ENCODE results near the gene ROBO1. TPM values are rescaled to one million over a fixed set of nuclear protein-coding genes. Genes with fewer than 3 reads are reported as not detected.

ROBO1 gene
- total RNA-seq, 2 experiments from 2014 or later: 0.36 to 0.69 TPM

DNA sequence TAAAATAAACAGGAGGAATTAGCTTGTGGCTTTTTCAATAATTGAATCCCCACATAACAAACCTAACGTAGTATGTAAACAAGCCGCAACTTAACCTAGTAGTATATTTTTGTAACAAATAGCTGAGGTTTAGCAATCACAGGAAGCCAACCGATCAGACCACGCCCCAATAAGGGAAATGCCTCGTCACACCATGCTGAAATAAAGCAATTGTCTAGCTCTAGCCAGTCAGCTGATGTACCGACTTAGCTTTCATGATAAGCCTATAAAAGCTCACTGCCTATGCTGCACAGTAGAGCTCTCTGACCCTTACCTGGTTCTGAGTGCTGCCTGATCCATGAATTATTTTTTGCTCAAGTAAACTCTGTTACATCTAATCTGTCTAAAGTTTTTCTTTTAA is 208.9 kb downstream of the ROBO1 start:
- no peaks in the 10 kb centered on the region for H3K27me3 Mint-ChIP-seq

DNA sequence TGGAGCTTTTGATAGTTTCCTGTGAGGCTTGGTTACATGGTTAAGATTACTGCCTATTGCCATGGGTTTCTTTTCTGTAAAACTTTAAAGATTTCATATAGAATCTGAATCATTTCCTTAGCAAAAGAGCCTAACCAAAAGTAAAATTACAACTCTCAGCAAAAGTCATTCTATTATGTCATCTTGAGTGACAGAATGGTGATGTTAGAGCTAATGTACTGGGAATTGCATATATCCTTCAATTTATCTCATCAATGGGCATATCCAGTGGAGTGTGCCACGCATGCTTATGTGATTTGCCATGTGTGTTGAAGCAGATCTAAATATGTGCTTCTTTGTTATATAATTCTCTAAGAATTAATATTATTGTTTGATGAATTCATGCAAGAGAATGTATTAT is 212.1 kb downstream of the ROBO1 start:
- Histone ChIP-seq H3K27me3 (ENCODE audit: control insufficient read depth in 1 of 2, insufficient read depth in 2 of 2, low read length in 2 of 2) (no peaks in the 10 kb centered on the region), H3K36me3 (ENCODE audit: insufficient read depth, low read length) (no peaks in the 10 kb centered on the region), H3K9me3 (ENCODE audit: control insufficient read depth in 1 of 2, insufficient read depth in 1 of 2, low read length in 2 of 2) (no peaks in the 10 kb centered on the region), H3K4me1 (ENCODE audit: insufficient read depth, low read length) (no peaks in the 10 kb centered on the region), H3K4me3 (ENCODE audit: low read length) (no peak overlapping the region), H3K27ac (ENCODE audit: low read depth in 1 of 2, low read length in 2 of 2) (no peak overlapping the region)
- ChIA-PET POLR2A (no interaction called here), CTCF (no interaction called here)
- no peaks in the 10 kb centered on the region for H3K4me1 Mint-ChIP-seq (ENCODE audit: low read depth)
- H3K36me3 Mint-ChIP-seq (ENCODE audit: low read depth): no peaks in the 10 kb centered on the region
- intact Hi-C loops (cut with DNase I, micrococcal nuclease): no loop called here
- no peak for ATAC-seq (ENCODE audit: poor library complexity)
- H3K9me3 Mint-ChIP-seq: no peaks in the 10 kb centered on the region
- H3K27me3 Mint-ChIP-seq: no peaks in the 10 kb centered on the region
- no peak for DNase-seq
- TF ChIP-seq, protein P1, sequence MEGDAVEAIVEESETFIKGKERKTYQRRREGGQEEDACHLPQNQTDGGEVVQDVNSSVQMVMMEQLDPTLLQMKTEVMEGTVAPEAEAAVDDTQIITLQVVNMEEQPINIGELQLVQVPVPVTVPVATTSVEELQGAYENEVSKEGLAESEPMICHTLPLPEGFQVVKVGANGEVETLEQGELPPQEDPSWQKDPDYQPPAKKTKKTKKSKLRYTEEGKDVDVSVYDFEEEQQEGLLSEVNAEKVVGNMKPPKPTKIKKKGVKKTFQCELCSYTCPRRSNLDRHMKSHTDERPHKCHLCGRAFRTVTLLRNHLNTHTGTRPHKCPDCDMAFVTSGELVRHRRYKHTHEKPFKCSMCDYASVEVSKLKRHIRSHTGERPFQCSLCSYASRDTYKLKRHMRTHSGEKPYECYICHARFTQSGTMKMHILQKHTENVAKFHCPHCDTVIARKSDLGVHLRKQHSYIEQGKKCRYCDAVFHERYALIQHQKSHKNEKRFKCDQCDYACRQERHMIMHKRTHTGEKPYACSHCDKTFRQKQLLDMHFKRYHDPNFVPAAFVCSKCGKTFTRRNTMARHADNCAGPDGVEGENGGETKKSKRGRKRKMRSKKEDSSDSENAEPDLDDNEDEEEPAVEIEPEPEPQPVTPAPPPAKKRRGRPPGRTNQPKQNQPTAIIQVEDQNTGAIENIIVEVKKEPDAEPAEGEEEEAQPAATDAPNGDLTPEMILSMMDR (IDR thresholded peaks at IDR 0.05): no peak
- no peak overlapping the region for H3K4me3 Mint-ChIP-seq
- H3K27ac Mint-ChIP-seq: no peak overlapping the region

More for the DNA sequence above, 208.9 kb downstream of the ROBO1 start:
- no peaks in the 10 kb centered on the region for H3K9me3 Mint-ChIP-seq
- Histone ChIP-seq H3K27ac (ENCODE audit: low read depth in 1 of 2, low read length in 2 of 2) (no peak overlapping the region), H3K36me3 (ENCODE audit: insufficient read depth, low read length) (no peaks in the 10 kb centered on the region), H3K27me3 (ENCODE audit: control insufficient read depth in 1 of 2, insufficient read depth in 2 of 2, low read length in 2 of 2) (no peaks in the 10 kb centered on the region), H3K9me3 (ENCODE audit: control insufficient read depth in 1 of 2, insufficient read depth in 1 of 2, low read length in 2 of 2) (peaks cover 0 to 5% of the 10 kb centered on the region in 2 experiments), H3K4me3 (ENCODE audit: low read length) (no peak overlapping the region), H3K4me1 (ENCODE audit: insufficient read depth, low read length) (no peaks in the 10 kb centered on the region)
- no peak overlapping the region for H3K27ac Mint-ChIP-seq
- no peak overlapping the region for H3K4me3 Mint-ChIP-seq
- no peaks in the 10 kb centered on the region for H3K4me1 Mint-ChIP-seq (ENCODE audit: low read depth)
- TF ChIP-seq, protein P1 (IDR thresholded peaks at IDR 0.05): no peak
- intact Hi-C loops (cut with DNase I, micrococcal nuclease): no loop called here
- ATAC-seq (ENCODE audit: poor library complexity) (no peak), DNase-seq (no peak)
- CTCF ChIA-PET: no interaction called here
- POLR2A ChIA-PET: no interaction called here
- H3K36me3 Mint-ChIP-seq (ENCODE audit: low read depth): no peaks in the 10 kb centered on the region

DNA sequence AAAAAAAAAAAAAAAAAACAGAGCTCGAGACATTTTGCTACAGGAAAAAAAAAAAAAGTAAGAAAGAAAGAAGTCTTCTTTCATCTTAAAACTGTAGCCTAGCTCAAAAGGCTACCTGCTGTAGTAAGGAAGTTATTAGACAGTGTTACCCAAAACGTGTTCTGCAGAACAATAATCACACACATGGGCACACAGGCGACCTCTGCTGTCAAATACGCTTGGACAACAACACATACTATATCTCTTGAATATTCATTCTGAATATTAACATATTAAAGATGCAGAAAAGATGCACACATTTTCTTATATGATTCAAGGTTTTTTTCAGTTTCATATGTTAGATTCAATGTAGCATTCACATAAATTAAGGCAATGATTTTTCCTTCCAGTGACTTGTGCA is 215.8 kb downstream of the ROBO1 start:
- Mint-ChIP-seq H3K27me3 (no peaks in the 10 kb centered on the region), H3K4me1 (ENCODE audit: low read depth) (no peaks in the 10 kb centered on the region), H3K36me3 (ENCODE audit: low read depth) (no peaks in the 10 kb centered on the region), H3K9me3 (peaks cover 2% of the 10 kb centered on the region), H3K4me3 (no peak overlapping the region), H3K27ac (no peak overlapping the region)
- intact Hi-C loops (cut with DNase I, micrococcal nuclease): no loop called here
- TF ChIP-seq, protein P1 (IDR thresholded peaks at IDR 0.05): no peak
- Histone ChIP-seq H3K27me3 (ENCODE audit: control insufficient read depth in 1 of 2, insufficient read depth in 2 of 2, low read length in 2 of 2) (no peaks in the 10 kb centered on the region), H3K4me1 (ENCODE audit: insufficient read depth, low read length) (no peaks in the 10 kb centered on the region), H3K36me3 (ENCODE audit: insufficient read depth, low read length) (no peaks in the 10 kb centered on the region), H3K27ac (ENCODE audit: low read depth in 1 of 2, low read length in 2 of 2) (no peak overlapping the region), H3K9me3 (ENCODE audit: control insufficient read depth in 1 of 2, insufficient read depth in 1 of 2, low read length in 2 of 2) (peaks cover 0 to 1% of the 10 kb centered on the region in 2 experiments), H3K4me3 (ENCODE audit: low read length) (no peak overlapping the region)
- ChIA-PET POLR2A (no interaction called here), CTCF (interaction anchor here (0.6 kb wide), 1 partner anchor 394 kb away, joined by 3 read pairs; no protein-coding TSS in a partner anchor)
- ATAC-seq (ENCODE audit: poor library complexity) (no peak), DNase-seq (no peak)

Data from CD4-positive, alpha-beta T cell (primary cell).